ENCODE results near the gene MRPS31.
"Not testable (repeated sequence)": the region's sequence is repeated elsewhere in the genome, so short reads cannot be mapped to it uniquely, and the experiment has no call there.

MRPS31 gene

GRCh38 chr13:40762849-40763248, 8.1 kb downstream of the MRPS31 start:
- no peak for DNase-seq (ENCODE audit: low read depth in 2 of 3, low spot score in 2 of 3)

- DNase-seq (ENCODE audit: low read depth in 2 of 3, low spot score in 2 of 3), result no peak
Observed at GRCh38 chr13:40758811-40759210, 12.2 kb downstream of the MRPS31 start.

DNA sequence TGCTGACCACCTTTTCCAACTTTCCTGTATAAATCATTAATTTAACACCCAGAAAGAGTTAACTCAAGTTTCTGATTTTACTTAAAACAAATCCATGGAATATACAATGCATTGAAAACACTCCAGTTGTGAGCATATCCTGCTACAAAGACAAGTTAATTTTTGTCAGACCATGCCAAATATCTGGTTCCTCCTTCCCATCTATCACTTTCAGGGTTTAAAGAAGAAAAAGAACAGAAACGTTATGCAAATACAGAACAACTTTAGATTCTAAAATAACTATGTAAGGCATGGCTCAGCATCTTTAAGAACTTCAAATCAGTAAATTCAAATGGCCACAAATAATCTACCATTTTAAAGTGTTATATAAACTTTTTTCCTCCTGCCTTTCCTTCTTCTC, 14.9 kb downstream of the MRPS31 start:
- DNase-seq (ENCODE audit: low read depth in 2 of 3, low spot score in 2 of 3), result no peak

DNA sequence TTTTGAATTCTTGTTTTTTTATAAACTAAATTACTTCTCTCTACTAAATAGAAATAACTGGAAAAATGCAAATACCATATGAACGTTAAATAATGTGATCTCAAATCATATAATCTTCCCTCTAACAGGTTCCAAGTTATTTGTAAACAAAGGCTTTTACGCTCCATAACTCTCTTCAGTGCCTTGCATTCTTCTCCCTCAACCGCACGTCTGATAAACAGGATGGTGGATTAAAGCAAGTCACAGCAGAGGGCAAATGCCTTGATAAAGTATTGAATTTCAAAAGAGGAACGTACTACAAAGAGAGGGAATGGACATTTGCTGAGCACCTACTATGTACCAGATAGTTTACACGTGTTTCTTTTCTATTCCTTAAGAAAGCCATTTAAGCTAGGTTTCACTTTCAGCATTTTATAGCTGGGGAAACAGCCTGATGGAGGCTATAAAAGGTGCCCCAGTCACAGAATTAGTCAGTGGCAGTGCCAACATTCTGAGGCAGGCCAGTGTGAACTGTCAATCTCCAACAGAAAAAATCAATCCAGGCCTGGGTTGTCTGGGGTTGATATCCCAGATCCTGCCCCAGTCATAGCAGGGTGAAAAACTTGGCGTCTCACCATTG, 15.8 kb downstream of the MRPS31 start:
- no peak for DNase-seq (ENCODE audit: low read depth in 2 of 3, low spot score in 2 of 3)

DNA sequence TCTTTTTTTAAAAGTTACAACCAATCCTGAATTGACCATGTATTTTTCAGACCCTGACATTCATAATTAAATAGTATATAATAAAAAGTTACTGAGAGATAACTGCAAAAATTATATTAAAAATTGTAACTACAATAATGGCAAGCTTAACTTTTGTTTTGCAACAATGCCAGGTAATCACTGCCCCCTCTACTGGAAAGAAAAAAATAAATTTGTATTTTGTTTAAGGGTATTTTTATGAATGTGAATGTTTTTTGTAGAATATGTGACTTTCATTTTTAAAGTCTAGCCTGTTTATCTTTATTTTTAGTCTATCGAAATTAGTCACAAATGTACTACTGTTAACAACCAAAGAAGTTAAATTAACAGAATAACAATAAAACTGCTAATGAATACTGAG, 21.7 kb downstream of the MRPS31 start:
- no peak for DNase-seq (ENCODE audit: low read depth in 2 of 3, low spot score in 2 of 3)

GRCh38 chr13:40735232-40735548, 35.8 kb downstream of the MRPS31 start:
- not testable (repeated sequence) for DNase-seq (ENCODE audit: low read depth in 2 of 3, low spot score in 2 of 3)

DNA sequence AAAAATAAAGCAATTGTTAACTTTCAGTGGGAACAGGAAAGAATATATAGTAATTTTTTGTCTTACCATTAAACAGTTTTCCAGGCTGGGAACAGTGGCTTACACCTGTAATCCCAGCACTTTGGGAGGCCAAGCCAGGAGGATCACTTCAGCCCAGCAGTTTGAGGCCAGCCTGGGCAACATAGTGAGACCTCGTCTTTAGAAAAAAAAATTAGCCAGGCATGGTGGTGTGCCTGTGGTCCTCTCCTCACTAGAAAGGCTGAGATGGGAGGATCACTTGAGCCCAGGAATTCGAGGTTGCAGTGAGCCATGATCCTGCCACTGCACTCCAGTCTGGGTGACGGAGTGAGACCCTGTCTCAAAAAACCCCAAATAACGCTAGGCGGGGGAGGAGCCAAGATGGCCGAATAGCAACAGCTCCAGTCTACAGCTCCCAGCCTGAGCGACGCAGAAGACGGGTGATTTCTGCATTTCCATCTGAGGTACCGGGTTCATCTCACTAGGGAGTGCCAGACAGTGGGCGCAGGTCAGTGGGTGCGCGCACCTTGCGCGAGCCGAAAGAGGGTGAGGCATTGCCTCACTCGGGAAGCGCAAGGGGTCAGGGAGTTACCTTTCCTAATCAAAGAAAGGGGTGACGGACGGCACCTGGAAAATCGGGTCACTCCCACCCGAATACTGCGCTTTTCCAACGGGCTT, 36.3 kb downstream of the MRPS31 start:
- DNase-seq (ENCODE audit: low read depth in 2 of 3, low spot score in 2 of 3), result not testable (repeated sequence)

DNA sequence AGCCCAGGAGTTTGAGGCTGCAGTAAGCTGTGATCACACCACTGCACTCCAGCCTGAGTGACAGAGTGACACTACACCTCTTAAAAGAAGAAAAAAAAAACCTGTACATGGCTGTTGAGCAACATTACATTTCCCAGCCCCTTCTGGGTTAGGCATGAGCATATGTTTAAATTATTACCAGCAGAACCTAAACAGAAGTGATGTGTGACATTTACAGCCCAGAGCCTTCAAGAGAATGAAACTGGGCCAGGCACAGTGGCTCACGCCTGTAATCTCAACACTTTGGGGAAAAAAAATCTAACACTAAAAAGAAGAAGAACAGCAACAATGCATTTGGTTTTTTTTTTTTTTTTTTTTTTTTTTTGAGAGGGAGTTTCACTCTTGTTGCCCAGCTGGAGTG, 38.3 kb downstream of the MRPS31 start:
- no peak for DNase-seq (ENCODE audit: low read depth in 2 of 3, low spot score in 2 of 3)

DNA sequence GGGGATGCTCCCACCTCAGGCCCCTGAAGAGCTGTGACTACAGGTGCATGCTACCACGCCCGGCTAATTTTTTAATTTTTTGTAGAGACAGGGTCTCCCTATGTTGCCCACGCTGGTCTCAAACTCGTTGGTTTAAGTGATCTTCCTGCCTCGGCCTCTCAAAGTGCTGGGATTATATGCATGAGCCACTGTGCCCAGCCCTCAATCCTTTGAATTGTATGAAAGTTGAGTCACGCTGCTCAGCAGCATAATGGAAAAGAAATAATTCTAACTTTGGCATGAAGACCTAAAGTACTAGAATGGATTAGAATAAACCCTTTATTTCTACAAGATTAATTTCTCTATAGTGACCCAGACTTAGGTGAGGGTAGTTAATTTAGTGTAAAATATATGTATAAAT, 42.4 kb downstream of the MRPS31 start:
- no peak for DNase-seq (ENCODE audit: low read depth in 2 of 3, low spot score in 2 of 3)

GRCh38 chr13:40714433-40714832, 56.6 kb downstream of the MRPS31 start:
- not testable (repeated sequence) for DNase-seq (ENCODE audit: low read depth in 2 of 3, low spot score in 2 of 3)

DNA sequence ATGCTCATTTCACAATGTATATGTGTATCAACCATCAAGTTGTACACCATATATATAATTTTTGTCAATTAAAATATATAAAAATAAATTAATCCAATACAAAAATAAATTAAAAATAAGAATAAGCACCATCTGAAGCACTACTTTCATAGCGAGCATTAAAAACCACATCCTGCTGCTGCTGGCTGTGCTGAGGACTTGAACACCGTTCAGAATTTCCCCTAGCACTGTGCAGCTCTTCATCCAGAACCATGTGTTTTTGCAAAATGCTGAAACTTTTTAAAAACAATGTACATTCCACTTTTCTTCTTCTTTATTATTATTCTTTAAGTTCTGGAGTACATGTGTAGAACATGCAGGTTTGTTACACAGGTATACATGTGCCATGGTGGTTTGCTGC, 64.6 kb downstream of the MRPS31 start:
- no peak for DNase-seq (ENCODE audit: low read depth in 2 of 3, low spot score in 2 of 3)

DNA sequence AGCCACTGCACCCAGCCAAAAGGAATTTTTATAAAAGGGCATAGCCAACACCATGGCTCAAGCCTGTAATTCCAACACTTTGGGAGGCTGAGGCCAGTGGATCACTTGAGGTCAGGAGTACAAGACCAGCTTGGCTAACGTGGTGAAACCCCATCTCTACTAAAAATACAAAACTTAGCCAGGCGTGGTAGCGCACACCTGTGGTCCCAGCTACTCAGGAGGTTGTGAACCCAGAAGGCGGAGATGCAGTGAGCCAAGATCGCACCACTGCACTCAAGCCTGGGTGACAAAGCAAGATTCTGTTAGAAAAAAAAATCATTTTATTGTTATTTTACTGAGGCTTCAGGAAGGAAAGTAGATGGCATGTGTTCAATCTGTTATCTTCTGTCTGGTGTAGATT, 73.3 kb downstream of the MRPS31 start:
- no peak for DNase-seq (ENCODE audit: low read depth in 2 of 3, low spot score in 2 of 3)

DNA sequence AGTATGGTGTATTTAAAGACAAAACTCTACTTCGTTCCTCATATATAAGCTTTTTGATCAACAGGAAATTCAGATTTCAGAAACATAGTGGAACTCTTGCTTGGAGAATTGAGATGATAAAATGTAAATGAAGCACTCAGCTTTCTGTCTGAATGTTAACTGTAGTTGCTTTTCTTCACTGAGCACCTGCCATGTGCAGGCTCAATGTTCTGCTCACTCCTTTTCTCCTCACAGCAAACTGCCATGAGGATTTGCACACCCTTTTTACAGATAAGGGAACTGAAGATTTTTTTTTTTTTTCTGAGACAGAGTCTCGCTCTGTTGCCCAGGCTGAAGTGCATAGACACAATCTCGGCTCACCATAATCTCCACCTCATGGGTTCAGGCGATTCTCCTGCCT, 76.6 kb downstream of the MRPS31 start:
- no peak for DNase-seq (ENCODE audit: low read depth in 2 of 3, low spot score in 2 of 3)

- no peak for DNase-seq (ENCODE audit: low read depth in 2 of 3, low spot score in 2 of 3)
Observed at GRCh38 chr13:40692946-40693345, 78.0 kb downstream of the MRPS31 start.

DNA sequence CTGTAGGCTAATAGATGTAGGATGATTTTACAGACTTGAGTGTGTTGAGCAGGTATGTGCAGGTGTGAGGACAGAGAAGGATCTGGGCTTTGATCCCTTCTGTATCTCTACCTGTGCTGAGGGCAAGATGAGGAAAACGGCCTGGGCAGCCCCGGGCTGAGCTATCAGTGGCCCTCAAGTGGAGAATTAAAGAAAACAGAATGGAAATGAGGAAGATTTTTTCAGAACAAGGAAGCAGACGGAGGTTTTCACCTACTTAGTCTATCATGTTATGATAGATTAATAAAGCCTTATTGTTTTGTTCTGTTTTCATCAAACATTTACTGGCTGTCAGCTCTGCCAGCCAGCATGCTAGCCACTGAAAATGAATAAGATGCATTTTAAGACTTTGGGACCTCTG, 82.2 kb downstream of the MRPS31 start:
- DNase-seq (ENCODE audit: low read depth in 2 of 3, low spot score in 2 of 3), result no peak

DNA sequence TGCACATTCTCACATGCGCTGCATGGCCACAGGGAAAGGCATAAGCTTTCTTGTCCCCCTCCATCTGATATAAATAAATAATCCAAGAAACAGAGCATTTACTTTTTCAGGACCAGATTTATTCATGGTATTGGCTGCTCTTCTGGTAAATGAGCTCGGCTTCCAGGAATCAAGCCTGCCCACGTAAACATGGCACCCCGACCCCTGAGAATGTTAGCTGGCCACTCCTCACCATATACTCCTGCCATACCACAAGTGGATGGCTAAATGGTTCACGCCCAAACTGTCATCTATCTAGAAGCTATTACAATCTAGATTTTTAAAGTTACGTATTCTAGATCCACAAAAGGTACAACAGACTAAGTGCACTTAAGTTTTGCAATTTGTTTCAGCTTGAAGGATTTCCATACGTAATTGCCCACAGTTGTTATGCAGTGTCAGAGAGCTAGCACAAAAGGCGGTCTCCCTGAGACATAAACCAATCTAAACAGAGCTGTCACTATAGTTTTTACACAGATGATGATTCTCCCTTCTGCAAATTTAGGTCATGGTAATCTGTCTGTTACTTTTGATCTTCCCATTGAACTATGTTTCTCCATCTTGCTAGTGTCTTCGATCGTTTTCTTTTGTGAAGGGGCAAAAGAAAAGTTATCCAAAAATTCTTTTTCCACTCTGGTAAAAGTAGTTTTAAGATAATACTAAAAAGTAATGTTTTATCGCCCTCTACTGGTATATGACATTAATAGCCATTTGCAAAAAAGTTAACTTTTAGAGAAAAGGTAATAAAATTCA, 88.3 kb downstream of the MRPS31 start:
- no peak for DNase-seq (ENCODE audit: low read depth in 2 of 3, low spot score in 2 of 3)

GRCh38 chr13:40681341-40682146, 89.4 kb downstream of the MRPS31 start:
- DNase-seq (ENCODE audit: low read depth in 2 of 3, low spot score in 2 of 3), result no peak

DNA sequence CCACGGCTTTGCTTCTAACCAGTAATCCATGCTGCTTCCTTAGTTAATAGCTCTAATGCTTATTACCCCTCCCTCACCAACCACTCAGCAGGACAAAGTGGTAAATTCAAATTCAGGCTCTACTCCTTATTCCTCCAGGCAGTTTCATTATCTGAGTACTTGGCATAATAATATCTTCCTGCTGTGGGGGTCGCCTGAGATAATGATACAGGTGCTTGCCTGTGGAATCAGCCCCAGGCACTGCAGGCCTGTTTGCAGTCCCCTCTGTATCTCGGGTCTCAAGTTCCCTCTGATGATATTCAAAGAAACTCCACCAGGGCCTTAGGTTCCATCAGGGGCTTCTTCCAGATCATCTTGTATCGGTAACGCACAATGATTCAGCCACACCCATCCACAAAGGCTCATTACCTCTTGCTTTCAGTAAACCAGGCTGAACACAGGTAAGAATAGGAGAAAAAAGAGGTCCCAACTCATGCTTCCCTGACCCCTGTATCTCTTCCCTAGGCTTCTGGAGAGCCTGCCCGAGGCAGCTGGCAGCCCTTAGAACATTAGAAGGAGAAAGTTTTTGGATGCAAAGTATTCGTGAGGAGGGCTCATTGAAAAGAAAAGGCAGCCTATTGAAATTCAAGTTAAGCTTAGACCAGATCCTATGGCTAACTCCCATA, 90.2 kb downstream of the MRPS31 start:
- DNase-seq (ENCODE audit: low read depth in 2 of 3, low spot score in 2 of 3), result no peak

DNA sequence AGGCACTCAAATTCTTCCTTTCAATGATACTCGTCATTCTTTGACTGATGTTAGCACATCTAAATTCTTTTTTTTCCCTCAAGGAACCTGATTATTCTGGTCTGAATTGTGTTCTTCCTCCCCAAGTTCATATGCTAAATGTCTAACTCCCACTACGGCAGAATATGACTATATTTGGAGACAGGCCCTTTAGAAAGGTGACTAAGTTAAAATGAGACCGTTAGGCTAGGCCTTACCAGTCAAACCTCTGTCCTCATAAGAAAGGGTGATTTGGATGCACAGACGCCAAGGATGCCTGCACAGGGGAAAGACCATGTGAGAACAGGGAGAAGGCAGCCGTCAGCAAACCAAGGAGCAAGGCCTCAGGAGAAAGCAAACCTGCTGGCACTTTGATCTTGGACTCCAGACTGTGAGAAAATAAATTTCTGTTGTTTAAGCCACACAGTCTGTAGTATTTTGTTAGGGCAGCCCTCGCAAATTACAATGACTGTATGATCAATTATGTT, 91.5 kb downstream of the MRPS31 start:
- no peak for DNase-seq (ENCODE audit: low read depth in 2 of 3, low spot score in 2 of 3)
